Activated CD8-positive, alpha-beta T cell treated with anti-CD3 and anti-CD28 coated beads for 36 hours (primary cell): ENCODE results near the gene ATG2B. TPM values are rescaled to one million over a fixed set of nuclear protein-coding genes. Genes with fewer than 3 reads are reported as not detected.

Experiments used
- ATAC-seq: fragments of 200-7000 bp; cut with Tn5 transposase; one replicate; pipeline ENCODE4 v1.10.0; 2021; ENCODE audit warnings: mild to moderate bottlenecking, moderate library complexity
- CTCF ChIA-PET: fragments of 350-600 bp; sonication (Branson Sonifier 250); formaldehyde crosslinking; loops from one replicate; lab custom pipeline; 2021; ENCODE audit warnings: antibody characterized with exemption; lab: Charles Lee
- POLR2A ChIA-PET: fragments of 350-600 bp; sonication (Branson Sonifier 250); formaldehyde crosslinking; loops from one replicate; lab custom pipeline; 2021; ENCODE audit warnings: antibody characterized with exemption; lab: Charles Lee
- DNase-seq: peaks from one replicate; pipeline ENCODE4 v3.0.0-alpha.2; 2020
- H3K27ac Mint-ChIP-seq: one replicate; pipeline ENCODE4 v1.8.0; 2021; ENCODE audit warnings: mild to moderate bottlenecking, mixed read lengths
- H3K27me3 Mint-ChIP-seq: one replicate; pipeline ENCODE4 v1.8.0; 2021; ENCODE audit warnings: mixed read lengths
- H3K36me3 Mint-ChIP-seq: one replicate; pipeline ENCODE4 v1.8.0; 2021; ENCODE audit warnings: low read depth, mixed read lengths
- H3K4me1 Mint-ChIP-seq: one replicate; pipeline ENCODE4 v1.8.0; 2021; ENCODE audit warnings: low read depth, mixed read lengths
- H3K4me3 Mint-ChIP-seq: one replicate; pipeline ENCODE4 v1.8.0; 2021; ENCODE audit warnings: mild to moderate bottlenecking, moderate library complexity, mixed read lengths
- H3K9me3 Mint-ChIP-seq: one replicate; pipeline ENCODE4 v1.8.0; 2021; ENCODE audit warnings: mixed read lengths
- intact Hi-C: fragments of 100-400 bp; cut with micrococcal nuclease; formaldehyde crosslinking; loops from one replicate; pipeline ENCODE4 v1.10.0; 2022
- total RNA-seq, 2 experiments: library from RNA; stranded (reverse); gene quantifications; one replicate each; pipeline ENCODE4 v1.2.3, GENCODE V29; 2021
- TF ChIP-seq, protein P1 (sequence below): fragments of 200-600 bp; IDR thresholded peaks from one replicate; pipeline ENCODE4 v1.8.0; 2022; ENCODE audit warnings: antibody characterized with exemption, mild to moderate bottlenecking

Gene ATG2B
- total RNA-seq, 2 experiments from 2014 or later: 12.9 to 13.3 TPM

DNA sequence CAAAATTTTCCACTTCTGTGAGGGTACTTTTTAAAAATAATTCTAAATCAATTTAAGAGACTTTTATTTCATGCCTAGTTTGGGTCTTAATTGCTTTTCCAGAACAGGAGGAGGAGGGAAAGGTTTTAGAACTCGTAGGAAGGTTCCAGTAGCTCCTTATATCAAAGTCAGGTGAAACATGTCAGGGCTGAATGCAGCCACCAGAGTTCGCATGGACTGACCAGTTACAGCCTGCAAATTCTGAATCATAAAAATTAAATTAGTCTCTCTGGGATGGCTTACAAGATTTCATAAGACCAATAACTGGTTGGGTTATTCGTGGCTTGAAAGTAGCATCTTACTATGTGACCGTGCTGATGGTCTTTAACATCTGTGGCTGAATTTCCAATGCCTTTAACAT, 106.7 kb downstream of the ATG2B start:
- H3K36me3 Mint-ChIP-seq: no peaks in the 10 kb centered on the region
- no peaks in the 10 kb centered on the region for H3K4me1 Mint-ChIP-seq
- TF ChIP-seq, protein P1, sequence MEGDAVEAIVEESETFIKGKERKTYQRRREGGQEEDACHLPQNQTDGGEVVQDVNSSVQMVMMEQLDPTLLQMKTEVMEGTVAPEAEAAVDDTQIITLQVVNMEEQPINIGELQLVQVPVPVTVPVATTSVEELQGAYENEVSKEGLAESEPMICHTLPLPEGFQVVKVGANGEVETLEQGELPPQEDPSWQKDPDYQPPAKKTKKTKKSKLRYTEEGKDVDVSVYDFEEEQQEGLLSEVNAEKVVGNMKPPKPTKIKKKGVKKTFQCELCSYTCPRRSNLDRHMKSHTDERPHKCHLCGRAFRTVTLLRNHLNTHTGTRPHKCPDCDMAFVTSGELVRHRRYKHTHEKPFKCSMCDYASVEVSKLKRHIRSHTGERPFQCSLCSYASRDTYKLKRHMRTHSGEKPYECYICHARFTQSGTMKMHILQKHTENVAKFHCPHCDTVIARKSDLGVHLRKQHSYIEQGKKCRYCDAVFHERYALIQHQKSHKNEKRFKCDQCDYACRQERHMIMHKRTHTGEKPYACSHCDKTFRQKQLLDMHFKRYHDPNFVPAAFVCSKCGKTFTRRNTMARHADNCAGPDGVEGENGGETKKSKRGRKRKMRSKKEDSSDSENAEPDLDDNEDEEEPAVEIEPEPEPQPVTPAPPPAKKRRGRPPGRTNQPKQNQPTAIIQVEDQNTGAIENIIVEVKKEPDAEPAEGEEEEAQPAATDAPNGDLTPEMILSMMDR: no peak
- no peak overlapping the region for H3K4me3 Mint-ChIP-seq
- intact Hi-C loops: no loop called here
- ATAC-seq: no peak
- H3K27ac Mint-ChIP-seq: no peak overlapping the region
- ChIA-PET CTCF (no interaction called here), POLR2A (no interaction called here)
- H3K9me3 Mint-ChIP-seq: no peaks in the 10 kb centered on the region
- peaks cover 22% of the 10 kb centered on the region for H3K27me3 Mint-ChIP-seq
- DNase-seq: no peak

DNA sequence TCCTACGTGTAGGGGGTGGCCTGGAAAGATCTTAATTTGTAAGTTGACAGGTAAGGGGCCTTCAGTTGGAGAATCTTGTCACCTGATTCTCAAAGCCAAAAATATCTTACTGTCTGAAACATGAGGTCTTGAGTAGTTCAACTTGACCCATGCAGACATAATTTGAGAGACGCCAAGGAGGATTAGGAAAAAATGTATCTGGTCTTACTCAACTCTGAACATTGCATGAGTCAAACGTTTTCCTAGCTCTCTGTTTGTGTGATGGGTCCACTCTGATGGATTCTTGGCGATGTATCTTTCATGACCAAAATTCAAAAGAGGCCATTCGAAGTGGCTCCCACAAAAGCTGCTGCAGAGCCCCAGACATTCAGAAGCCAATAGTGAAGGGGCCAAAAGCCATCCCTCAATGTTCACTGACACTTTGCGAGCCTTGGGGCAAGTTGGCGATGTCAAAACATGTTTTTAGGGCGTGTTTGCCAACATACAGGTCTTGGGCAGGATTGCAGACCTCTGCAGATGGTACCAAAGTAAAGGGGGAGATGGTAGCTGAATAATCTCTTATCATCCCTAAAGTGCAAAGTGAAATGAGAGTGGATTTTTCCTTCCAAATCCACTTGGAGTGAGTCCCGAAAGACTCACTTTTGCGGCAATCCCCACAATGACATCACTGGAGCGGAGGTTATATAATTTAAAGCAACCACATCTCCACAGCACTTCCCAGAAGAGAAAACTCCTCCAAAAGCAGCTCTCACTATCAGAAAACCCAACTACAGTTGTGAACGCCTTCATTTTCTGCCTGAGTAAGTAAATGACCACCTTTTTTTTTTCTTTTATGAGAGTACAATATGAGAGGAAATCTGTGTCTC, 107.4 kb downstream of the ATG2B start, which contains the start of gene BDKRB1:
TSS of gene BDKRB1 (plus strand) at position 710 of the 866 bp plus-strand sequence. CDS start 7,473 bp downstream, outside the sequence.
- no peak for DNase-seq
- ATAC-seq: no peak
- intact Hi-C loops: no loop called here
- no peaks in the 10 kb centered on the region for H3K4me1 Mint-ChIP-seq
- POLR2A ChIA-PET: no interaction called here
- H3K9me3 Mint-ChIP-seq: no peaks in the 10 kb centered on the region
- TF ChIP-seq, protein P1: no peak
- no peak within 1 kb of the TSS for H3K27ac Mint-ChIP-seq
- H3K27me3 Mint-ChIP-seq: peaks cover 19% of the 10 kb centered on the region
- CTCF ChIA-PET: no interaction called here
- no peaks in the 10 kb centered on the region for H3K36me3 Mint-ChIP-seq
- no peak within 1 kb of the TSS for H3K4me3 Mint-ChIP-seq

DNA sequence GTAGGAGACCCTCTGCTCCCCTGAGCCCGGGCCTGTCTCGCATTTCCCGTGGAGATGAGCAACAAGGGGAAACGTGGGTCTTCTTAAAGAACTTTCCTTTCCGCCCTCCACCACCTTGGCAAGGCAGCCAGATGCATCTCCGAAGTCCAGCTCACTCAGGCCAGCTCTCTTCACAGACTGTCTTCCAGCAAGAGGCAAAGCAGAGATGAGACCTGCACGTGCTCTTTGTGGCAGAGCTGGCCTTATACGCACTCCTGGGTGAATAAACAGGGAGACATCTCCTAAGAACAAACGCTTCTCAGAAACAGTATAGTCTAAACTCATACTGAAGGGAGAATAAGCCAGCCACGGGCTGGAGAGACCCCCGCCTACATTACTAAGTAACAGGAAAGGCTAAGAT, 108.5 kb downstream of the ATG2B start:
- Mint-ChIP-seq H3K27ac (no peak overlapping the region), H3K4me1 (no peaks in the 10 kb centered on the region), H3K4me3 (no peak overlapping the region), H3K27me3 (peaks cover 16% of the 10 kb centered on the region), H3K36me3 (no peaks in the 10 kb centered on the region), H3K9me3 (no peaks in the 10 kb centered on the region)
- TF ChIP-seq, protein P1: no peak
- ATAC-seq (no peak), DNase-seq (no peak)
- CTCF ChIA-PET: no interaction called here
- POLR2A ChIA-PET: no interaction called here
- intact Hi-C loops: no loop called here

DNA sequence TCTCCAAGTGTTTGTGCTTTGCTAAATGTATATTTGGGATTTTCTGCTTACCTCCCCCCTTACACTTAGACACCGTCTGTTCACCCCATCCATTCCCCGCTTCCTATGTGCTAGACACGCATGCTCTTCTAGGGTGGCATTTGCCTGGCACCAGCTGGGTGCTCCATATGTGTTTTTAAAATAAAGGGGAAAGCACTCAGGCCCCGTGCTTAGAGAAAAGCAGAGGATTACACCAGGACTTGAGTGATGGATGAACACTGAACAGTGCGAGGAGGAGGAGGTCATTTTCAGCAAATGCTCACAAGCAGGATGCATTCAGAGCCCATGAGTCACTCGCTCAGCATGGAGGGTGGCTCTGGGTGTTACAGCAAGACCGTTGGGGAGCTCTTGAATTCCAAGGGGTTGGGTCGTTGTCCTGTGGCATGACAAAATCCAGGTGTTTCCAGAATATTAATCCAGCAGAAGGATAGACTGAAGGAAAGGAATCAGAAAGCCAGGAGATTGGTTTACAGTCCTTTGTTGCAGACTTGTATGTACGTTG, 110.1 kb downstream of the ATG2B start:
- H3K27ac Mint-ChIP-seq: no peak overlapping the region
- ATAC-seq (no peak), DNase-seq (no peak)
- H3K36me3 Mint-ChIP-seq: no peaks in the 10 kb centered on the region
- H3K4me1 Mint-ChIP-seq: no peaks in the 10 kb centered on the region
- peaks cover 12% of the 10 kb centered on the region for H3K27me3 Mint-ChIP-seq
- TF ChIP-seq, protein P1: no peak
- intact Hi-C loops: no loop called here
- H3K9me3 Mint-ChIP-seq: no peaks in the 10 kb centered on the region
- CTCF ChIA-PET: no interaction called here
- POLR2A ChIA-PET: no interaction called here
- no peak overlapping the region for H3K4me3 Mint-ChIP-seq

DNA sequence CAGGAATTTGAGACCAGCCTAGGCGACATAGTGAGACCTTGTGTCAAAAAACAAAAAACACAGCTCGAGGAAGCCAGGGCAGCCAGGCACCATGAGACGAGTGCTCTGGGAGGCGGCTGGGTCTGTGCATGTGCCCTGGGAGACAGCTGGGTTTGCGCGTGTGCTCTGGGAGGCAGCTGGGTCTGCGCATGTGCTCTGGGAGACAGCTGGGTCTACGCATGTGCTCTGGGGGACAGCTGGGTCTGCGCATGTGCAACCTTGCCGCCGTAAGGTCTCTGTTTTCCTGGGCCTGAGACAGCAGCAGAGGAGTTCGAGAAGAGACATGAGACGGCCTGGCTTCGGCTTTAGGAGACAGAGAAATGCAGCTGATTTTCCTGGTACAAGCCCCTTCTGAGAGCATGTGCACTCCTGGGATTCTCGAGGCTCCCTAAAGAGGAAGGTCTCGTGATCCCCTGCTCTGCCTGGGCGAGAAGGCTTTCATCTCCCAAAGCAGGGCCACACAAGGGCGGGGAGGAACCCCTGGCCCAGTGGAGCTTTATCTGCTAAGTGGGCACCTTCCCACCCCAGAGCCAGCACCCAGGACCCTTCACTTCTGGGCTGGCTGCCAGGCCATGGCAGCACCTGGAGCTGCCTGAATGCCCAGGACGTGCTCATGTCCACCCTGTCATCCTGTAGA, 110.7 kb downstream of the ATG2B start:
- ChIA-PET CTCF (no interaction called here), POLR2A (no interaction called here)
- intact Hi-C loops: no loop called here
- Mint-ChIP-seq H3K36me3 (no peaks in the 10 kb centered on the region), H3K4me3 (no peak overlapping the region), H3K27ac (no peak overlapping the region), H3K27me3 (peaks cover 13% of the 10 kb centered on the region), H3K4me1 (no peaks in the 10 kb centered on the region), H3K9me3 (no peaks in the 10 kb centered on the region)
- ATAC-seq (no peak), DNase-seq (no peak)
- TF ChIP-seq, protein P1: no peak
